CD4-positive, alpha-beta T cell (primary cell): ENCODE data around the gene VSTM5. TPM values are rescaled to one million over a fixed set of nuclear protein-coding genes. Genes with fewer than 3 reads are reported as not detected.

ENCODE experiments used
- ATAC-seq: fragments of 200-7000 bp; cut with Tn5 transposase; one replicate; pipeline ENCODE4 v1.10.0; 2022; ENCODE audit warnings: mild to moderate bottlenecking; ENCODE audit not compliant: poor library complexity
- CTCF ChIA-PET: fragments of 350-600 bp; sonication (Branson Sonifier 250); formaldehyde crosslinking; loops from one replicate; lab custom pipeline; 2021; ENCODE audit warnings: antibody characterized with exemption, inconsistent platforms; lab: Charles Lee
- POLR2A ChIA-PET: fragments of 350-600 bp; sonication (Branson Sonifier 250); formaldehyde crosslinking; loops from one replicate; lab custom pipeline; 2021; ENCODE audit warnings: antibody characterized with exemption, inconsistent platforms; lab: Charles Lee
- DNase-seq, 14 experiments: peaks; one replicate each; pipeline ENCODE4 v3.0.0-alpha.2; 2013 to 2020; ENCODE audit warnings: mixed read lengths in 2 of 14
- H3K27ac ChIP-seq, 2 donors: one replicate each; pipeline versions ENCODE4 v1.5.1 to v1.7.0; 2013; ENCODE audit warnings: low read length in 2 of 2, low read depth in 1 of 2, mild to moderate bottlenecking in 1 of 2
- H3K27me3 ChIP-seq, 2 experiments: 1 replicate in 1 of 2; 2 replicates in 1 of 2; pipeline versions ENCODE4 v1.6.1 to v1.7.0; 2013; ENCODE audit warnings: low read length in 2 of 2, control low read depth in 1 of 2, mild to moderate bottlenecking in 1 of 2, moderate library complexity in 1 of 2; ENCODE audit not compliant: insufficient read depth in 2 of 2, control insufficient read depth in 1 of 2
- H3K36me3 ChIP-seq: one replicate; pipeline ENCODE4 v1.6.1; 2013; ENCODE audit warnings: low read length, control low read depth; ENCODE audit not compliant: insufficient read depth
- H3K4me1 ChIP-seq: one replicate; pipeline ENCODE4 v1.6.1; 2013; ENCODE audit warnings: low read length, control low read depth; ENCODE audit not compliant: insufficient read depth
- H3K4me3 ChIP-seq: one replicate; pipeline ENCODE4 v1.5.1; 2013; ENCODE audit warnings: mild to moderate bottlenecking, low read length, moderate library complexity
- H3K9me3 ChIP-seq, 2 experiments: 1 replicate in 1 of 2; 2 replicates in 1 of 2; pipeline versions ENCODE4 v1.6.1 to v1.7.0; 2013; ENCODE audit warnings: low read length in 2 of 2, mild to moderate bottlenecking in 2 of 2, control low read depth in 1 of 2, moderate library complexity in 1 of 2; ENCODE audit not compliant: control insufficient read depth in 1 of 2, insufficient read depth in 1 of 2
- H3K27ac Mint-ChIP-seq: one replicate; pipeline ENCODE4 v1.8.0; 2020; ENCODE audit warnings: mixed read lengths
- H3K27me3 Mint-ChIP-seq: one replicate; pipeline ENCODE4 v1.8.0; 2021; ENCODE audit warnings: mixed read lengths
- H3K36me3 Mint-ChIP-seq: one replicate; pipeline ENCODE4 v1.8.0; 2021; ENCODE audit warnings: low read depth, mixed read lengths
- H3K4me1 Mint-ChIP-seq: one replicate; pipeline ENCODE4 v1.8.0; 2021; ENCODE audit warnings: low read depth, mixed read lengths
- H3K4me3 Mint-ChIP-seq: one replicate; pipeline ENCODE4 v1.8.0; 2020; ENCODE audit warnings: mild to moderate bottlenecking, mixed read lengths
- H3K9me3 Mint-ChIP-seq: one replicate; pipeline ENCODE4 v1.8.0; 2020; ENCODE audit warnings: mixed read lengths
- intact Hi-C, 2 experiments: fragments of 100-400 bp; cut with DNase I in 1 of 2; cut with micrococcal nuclease in 1 of 2; formaldehyde crosslinking; loops; one replicate each; pipeline versions ENCODE4 v1.15.1 to v1.9.0; 2023 to 2025; cut with DNase I, micrococcal nuclease
- total RNA-seq, 174 experiments: library from RNA in 2 of 174; stranded (reverse) in 2 of 174; gene quantifications; one replicate each; pipeline ENCODE4 v1.2.3 and lab custom pipeline; 2021 to 2026
- TF ChIP-seq, protein P1 (sequence below): fragments of 200-600 bp; IDR thresholded peaks from one replicate; pipeline ENCODE4 v1.8.0; 2022; ENCODE audit warnings: antibody characterized with exemption, mild to moderate bottlenecking

The VSTM5 gene
- total RNA-seq, 2 experiments from 2014 or later, result not detected

DNA sequence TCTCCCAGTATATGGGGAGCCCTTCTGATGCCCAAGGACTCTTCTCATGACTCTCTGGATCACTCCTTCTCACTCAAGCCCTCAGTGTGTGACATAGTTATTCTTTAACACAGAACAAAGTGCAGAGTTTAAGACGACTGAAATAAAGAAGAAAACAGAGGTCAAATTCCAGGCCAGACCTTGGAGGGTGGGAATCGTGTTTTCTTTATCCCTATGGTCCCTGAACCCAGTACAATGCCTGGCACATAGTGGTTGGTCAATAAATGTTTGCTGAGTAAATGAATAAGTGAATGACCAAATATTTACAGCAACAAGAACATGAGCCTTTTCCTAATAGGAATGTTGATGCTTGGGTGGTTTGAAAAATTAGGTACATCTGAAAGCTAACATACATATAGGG, 28.8 kb downstream of the VSTM5 start:
- no peaks in the 10 kb centered on the region for H3K4me1 ChIP-seq
- no peaks in the 10 kb centered on the region for H3K9me3 Mint-ChIP-seq
- intact Hi-C loops, result no loop called here
- POLR2A ChIA-PET, result no interaction called here
- TF ChIP-seq, protein P1, sequence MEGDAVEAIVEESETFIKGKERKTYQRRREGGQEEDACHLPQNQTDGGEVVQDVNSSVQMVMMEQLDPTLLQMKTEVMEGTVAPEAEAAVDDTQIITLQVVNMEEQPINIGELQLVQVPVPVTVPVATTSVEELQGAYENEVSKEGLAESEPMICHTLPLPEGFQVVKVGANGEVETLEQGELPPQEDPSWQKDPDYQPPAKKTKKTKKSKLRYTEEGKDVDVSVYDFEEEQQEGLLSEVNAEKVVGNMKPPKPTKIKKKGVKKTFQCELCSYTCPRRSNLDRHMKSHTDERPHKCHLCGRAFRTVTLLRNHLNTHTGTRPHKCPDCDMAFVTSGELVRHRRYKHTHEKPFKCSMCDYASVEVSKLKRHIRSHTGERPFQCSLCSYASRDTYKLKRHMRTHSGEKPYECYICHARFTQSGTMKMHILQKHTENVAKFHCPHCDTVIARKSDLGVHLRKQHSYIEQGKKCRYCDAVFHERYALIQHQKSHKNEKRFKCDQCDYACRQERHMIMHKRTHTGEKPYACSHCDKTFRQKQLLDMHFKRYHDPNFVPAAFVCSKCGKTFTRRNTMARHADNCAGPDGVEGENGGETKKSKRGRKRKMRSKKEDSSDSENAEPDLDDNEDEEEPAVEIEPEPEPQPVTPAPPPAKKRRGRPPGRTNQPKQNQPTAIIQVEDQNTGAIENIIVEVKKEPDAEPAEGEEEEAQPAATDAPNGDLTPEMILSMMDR, result no peak
- no peaks in the 10 kb centered on the region for H3K36me3 Mint-ChIP-seq
- H3K9me3 ChIP-seq, result peaks cover 0 to 3% of the 10 kb centered on the region in 2 experiments
- no peak overlapping the region for H3K27ac ChIP-seq
- no peaks in the 10 kb centered on the region for H3K36me3 ChIP-seq
- H3K27ac Mint-ChIP-seq, result no peak overlapping the region
- ATAC-seq, result no peak
- no peaks in the 10 kb centered on the region for H3K27me3 Mint-ChIP-seq
- H3K4me3 Mint-ChIP-seq, result no peak overlapping the region
- no peaks in the 10 kb centered on the region for H3K4me1 Mint-ChIP-seq
- no peak for DNase-seq
- no peak overlapping the region for H3K4me3 ChIP-seq
- CTCF ChIA-PET, result no interaction called here
- no peaks in the 10 kb centered on the region for H3K27me3 ChIP-seq

DNA sequence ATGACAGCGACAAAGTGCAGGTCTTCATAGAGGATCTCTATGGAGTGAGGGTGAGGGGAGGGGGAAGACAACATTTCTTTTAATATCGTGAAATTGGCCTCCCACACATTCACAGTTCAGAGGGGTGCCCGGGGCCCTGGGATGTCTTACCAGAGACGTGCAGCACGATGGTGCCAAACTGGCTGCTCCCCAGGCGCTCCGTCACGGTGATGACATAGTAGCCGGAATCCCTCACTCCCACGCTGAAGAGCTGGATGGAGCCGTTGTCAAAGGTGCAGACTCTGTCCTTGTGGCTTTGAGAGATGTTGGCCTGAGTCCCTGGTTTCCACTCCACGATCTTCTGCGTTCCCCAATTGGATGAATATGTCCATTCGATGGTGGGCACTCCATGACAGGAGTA, 29.6 kb downstream of the VSTM5 start:
- H3K36me3 ChIP-seq, result no peaks in the 10 kb centered on the region
- Mint-ChIP-seq H3K9me3 (no peaks in the 10 kb centered on the region), H3K27ac (no peak overlapping the region), H3K4me1 (no peaks in the 10 kb centered on the region), H3K27me3 (no peaks in the 10 kb centered on the region), H3K36me3 (peaks cover 4% of the 10 kb centered on the region), H3K4me3 (no peak overlapping the region)
- H3K4me1 ChIP-seq, result no peaks in the 10 kb centered on the region
- ChIA-PET CTCF (no interaction called here), POLR2A (no interaction called here)
- no peak overlapping the region for H3K27ac ChIP-seq
- H3K9me3 ChIP-seq, result peaks cover 0 to 3% of the 10 kb centered on the region in 2 experiments
- H3K27me3 ChIP-seq, result no peaks in the 10 kb centered on the region
- no peak overlapping the region for H3K4me3 ChIP-seq
- intact Hi-C loops, result no loop called here
- ATAC-seq, result no peak
- DNase-seq, result no peak
- TF ChIP-seq, protein P1, result no peak

DNA sequence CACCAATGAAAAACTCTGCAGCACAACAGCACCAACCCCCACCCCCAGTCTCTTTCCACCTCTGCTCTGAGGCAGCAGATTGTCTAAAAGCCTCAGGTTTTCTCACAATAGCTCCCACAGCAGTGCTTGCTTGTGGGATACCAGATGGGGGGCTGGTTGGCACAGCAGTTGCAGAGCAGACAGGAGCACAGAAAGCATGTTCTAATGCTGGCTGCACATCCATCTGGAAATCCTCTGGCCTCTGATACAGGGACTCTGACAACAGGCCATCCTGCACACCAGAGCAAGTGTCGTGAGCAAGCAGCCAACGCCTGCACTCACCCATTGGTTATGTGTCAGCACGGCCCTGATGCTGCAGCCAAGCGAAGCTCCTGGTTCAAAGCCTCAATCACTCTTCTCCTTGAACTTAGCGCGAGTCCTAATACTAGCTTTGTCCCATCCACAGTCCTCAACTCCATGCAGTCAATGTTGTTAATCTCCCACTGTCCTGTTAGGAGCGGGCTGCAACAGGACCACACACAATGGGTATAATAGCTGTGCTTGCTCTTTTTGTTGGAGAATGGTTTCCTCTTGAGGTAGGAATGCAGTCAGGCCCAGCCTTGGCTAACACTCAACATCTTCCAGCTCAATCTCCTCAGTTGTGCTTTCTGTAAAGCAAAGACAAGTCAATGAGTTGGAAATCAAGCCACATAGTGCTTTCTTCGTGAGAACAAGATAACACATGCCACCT, 30.3 kb downstream of the VSTM5 start:
- H3K4me1 ChIP-seq, result no peaks in the 10 kb centered on the region
- H3K4me1 Mint-ChIP-seq, result no peaks in the 10 kb centered on the region
- ChIA-PET CTCF (no interaction called here), POLR2A (no interaction called here)
- no peaks in the 10 kb centered on the region for H3K9me3 Mint-ChIP-seq
- H3K27me3 ChIP-seq, result no peaks in the 10 kb centered on the region
- ATAC-seq, result no peak
- intact Hi-C loops, result no loop called here
- no peak overlapping the region for H3K4me3 ChIP-seq
- H3K27ac Mint-ChIP-seq, result no peak overlapping the region
- no peak overlapping the region for H3K4me3 Mint-ChIP-seq
- no peak overlapping the region for H3K27ac ChIP-seq
- TF ChIP-seq, protein P1, result no peak
- peaks cover 7% of the 10 kb centered on the region for H3K36me3 ChIP-seq
- H3K27me3 Mint-ChIP-seq, result no peaks in the 10 kb centered on the region
- peaks cover 0 to 3% of the 10 kb centered on the region in 2 experiments for H3K9me3 ChIP-seq
- DNase-seq, result no peak
- H3K36me3 Mint-ChIP-seq, result peaks cover 12% of the 10 kb centered on the region
